ENCODE measurements around the gene DMRT1.

Gene DMRT1

GRCh38 chr9:841371-842209 lies at the start of gene DMRT1:
Gene DMRT1 (plus strand): TSS chr9:841697. CDS start chr9:841839, 142 bp downstream.
- no peak for TF ChIP-seq GATA3 (IDR thresholded peaks at IDR 0.05; ENCODE audit: low read depth, low read length)

GRCh38 chr9:792331-793260 lies 48.9 kb upstream of the DMRT1 start:
- TF ChIP-seq GATA2 (IDR thresholded peaks at IDR 0.05; ENCODE audit: low read depth, low read length) (no peak), GATA3 (IDR thresholded peaks at IDR 0.05; ENCODE audit: low read depth, low read length) (no peak)

GRCh38 chr9:794386-794785 lies 47.1 kb upstream of the DMRT1 start:
- TF ChIP-seq GATA2 (IDR thresholded peaks at IDR 0.05; ENCODE audit: low read depth, low read length) (no peak), GATA3 (IDR thresholded peaks at IDR 0.05; ENCODE audit: low read depth, low read length) (no peak)

GRCh38 chr9:795869-796268 lies 45.6 kb upstream of the DMRT1 start:
- TF ChIP-seq GATA2 (IDR thresholded peaks at IDR 0.05; ENCODE audit: low read depth, low read length) = no peak
- no peak for TF ChIP-seq GATA3 (IDR thresholded peaks at IDR 0.05; ENCODE audit: low read depth, low read length)

GRCh38 chr9:800591-801150 lies 40.8 kb upstream of the DMRT1 start:
- no peak for TF ChIP-seq GATA3 (IDR thresholded peaks at IDR 0.05; ENCODE audit: low read depth, low read length)
- TF ChIP-seq GATA2 (IDR thresholded peaks at IDR 0.05; ENCODE audit: low read depth, low read length) = no peak

- TF ChIP-seq GATA2 (IDR thresholded peaks at IDR 0.05; ENCODE audit: low read depth, low read length) (no peak), GATA3 (IDR thresholded peaks at IDR 0.05; ENCODE audit: low read depth, low read length) (no peak)
Observed at GRCh38 chr9:801399-802071, 40.0 kb upstream of the DMRT1 start.

- no peak for TF ChIP-seq GATA3 (IDR thresholded peaks at IDR 0.05; ENCODE audit: low read depth, low read length)
- TF ChIP-seq GATA2 (IDR thresholded peaks at IDR 0.05; ENCODE audit: low read depth, low read length) = no peak
Observed at GRCh38 chr9:804026-804425, 37.5 kb upstream of the DMRT1 start.

- TF ChIP-seq GATA3 (IDR thresholded peaks at IDR 0.05; ENCODE audit: low read depth, low read length) = no peak
- TF ChIP-seq GATA2 (IDR thresholded peaks at IDR 0.05; ENCODE audit: low read depth, low read length) = no peak
Observed at GRCh38 chr9:805151-805550, 36.3 kb upstream of the DMRT1 start.

GRCh38 chr9:806285-807156 lies 35.0 kb upstream of the DMRT1 start:
- TF ChIP-seq GATA3 (IDR thresholded peaks at IDR 0.05; ENCODE audit: low read depth, low read length) = no peak
- no peak for TF ChIP-seq GATA2 (IDR thresholded peaks at IDR 0.05; ENCODE audit: low read depth, low read length)

- TF ChIP-seq GATA3 (IDR thresholded peaks at IDR 0.05; ENCODE audit: low read depth, low read length) (no peak), GATA2 (IDR thresholded peaks at IDR 0.05; ENCODE audit: low read depth, low read length) (no peak)
Observed at GRCh38 chr9:811106-811531, 30.4 kb upstream of the DMRT1 start.

- TF ChIP-seq GATA3 (IDR thresholded peaks at IDR 0.05; ENCODE audit: low read depth, low read length) (no peak), GATA2 (IDR thresholded peaks at IDR 0.05; ENCODE audit: low read depth, low read length) (no peak)
Observed at GRCh38 chr9:818958-819357, 22.5 kb upstream of the DMRT1 start.

- TF ChIP-seq GATA3 (IDR thresholded peaks at IDR 0.05; ENCODE audit: low read depth, low read length) (no peak), GATA2 (IDR thresholded peaks at IDR 0.05; ENCODE audit: low read depth, low read length) (no peak)
Observed at GRCh38 chr9:826500-827280, 14.8 kb upstream of the DMRT1 start.

Measured in SH-SY5Y (cell line).